Effector memory CD4-positive, alpha-beta T cell (primary cell): ENCODE measurements around the gene SRSF2.
A peak's percentile ranks its signal among the peaks of the same experiment; 100 is the strongest.

Source experiments
- DNase-seq, 3 donors: peaks; one replicate each; pipeline ENCODE4 v3.0.0-alpha.2; 2020
- H3K27ac ChIP-seq: 2 replicates; pipeline ENCODE4 v1.7.0; 2013; ENCODE audit warnings: mild to moderate bottlenecking, low read length, moderate library complexity; ENCODE audit not compliant: insufficient read depth, poor library complexity, severe bottlenecking
- H3K27me3 ChIP-seq: replicated peaks from 2 replicates; pipeline ENCODE4 v1.7.0; 2013; ENCODE audit warnings: mild to moderate bottlenecking, low read length; ENCODE audit not compliant: insufficient read depth, control insufficient read depth, poor library complexity, severe bottlenecking
- H3K36me3 ChIP-seq: 2 replicates; pipeline ENCODE4 v1.7.0; 2013; ENCODE audit warnings: mild to moderate bottlenecking, low read length, moderate library complexity; ENCODE audit not compliant: control insufficient read depth, insufficient read depth
- H3K4me1 ChIP-seq: 2 replicates; pipeline ENCODE4 v1.7.0; 2013; ENCODE audit warnings: low read length, mild to moderate bottlenecking; ENCODE audit not compliant: control insufficient read depth, insufficient read depth, poor library complexity, severe bottlenecking
- H3K4me3 ChIP-seq: 2 replicates; pipeline ENCODE4 v1.7.0; 2013; ENCODE audit warnings: low read length, low read depth, mild to moderate bottlenecking; ENCODE audit not compliant: insufficient read depth, poor library complexity, severe bottlenecking
- H3K9me3 ChIP-seq: 2 replicates; pipeline ENCODE4 v1.7.0; 2013; ENCODE audit warnings: mild to moderate bottlenecking, low read length, moderate library complexity; ENCODE audit not compliant: control insufficient read depth
- total RNA-seq, 3 donors: gene quantifications; one replicate each; lab custom pipeline; 2026; lab: John Stamatoyannopoulos, UW

The SRSF2 gene, protein sequence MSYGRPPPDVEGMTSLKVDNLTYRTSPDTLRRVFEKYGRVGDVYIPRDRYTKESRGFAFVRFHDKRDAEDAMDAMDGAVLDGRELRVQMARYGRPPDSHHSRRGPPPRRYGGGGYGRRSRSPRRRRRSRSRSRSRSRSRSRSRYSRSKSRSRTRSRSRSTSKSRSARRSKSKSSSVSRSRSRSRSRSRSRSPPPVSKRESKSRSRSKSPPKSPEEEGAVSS
- 555 to 703 (median 633) reads per million in 3 donors for total RNA-seq

GRCh38 chr17:76737082-76737675, at the start of gene SRSF2:
Gene SRSF2 (minus strand): TSS chr17:76737331. CDS start chr17:76737160, 171 bp downstream.
- H3K36me3 ChIP-seq, result peaks cover 42% of the 10 kb centered on the region
- peak within 1 kb of the TSS; percentile 97 for H3K27ac ChIP-seq
- peaks cover 17% of the 10 kb centered on the region for H3K4me1 ChIP-seq
- H3K9me3 ChIP-seq, result no peaks in the 10 kb centered on the region
- peak within 1 kb of the TSS; percentile 97 for H3K4me3 ChIP-seq
- no peaks in the 10 kb centered on the region for H3K27me3 ChIP-seq
- peak; percentile 98 to 99 (median 99) for DNase-seq

DNA sequence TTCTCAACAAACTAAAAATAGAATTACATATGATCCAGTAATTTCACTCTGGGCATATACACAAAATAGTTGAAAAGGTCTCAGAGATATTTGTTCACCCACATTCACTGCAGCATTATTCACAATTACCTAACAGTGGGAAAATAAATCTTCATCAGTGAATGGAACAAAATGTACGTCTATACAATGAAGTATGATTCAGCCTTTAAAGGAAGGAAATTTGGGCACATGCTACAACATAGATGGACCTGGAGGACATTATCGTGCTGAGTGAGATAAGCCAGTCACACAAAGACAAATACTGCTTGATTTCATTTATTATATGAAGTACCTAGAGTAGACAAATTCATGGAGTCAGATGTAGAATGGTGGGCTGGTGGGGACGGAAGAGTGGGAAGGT, 47.8 kb upstream of the SRSF2 start:
- Histone ChIP-seq H3K36me3 (peaks cover 10% of the 10 kb centered on the region), H3K4me3 (no peak overlapping the region), H3K27me3 (no peaks in the 10 kb centered on the region), H3K9me3 (no peaks in the 10 kb centered on the region), H3K4me1 (no peaks in the 10 kb centered on the region), H3K27ac (no peak overlapping the region)
- no peak for DNase-seq

DNA sequence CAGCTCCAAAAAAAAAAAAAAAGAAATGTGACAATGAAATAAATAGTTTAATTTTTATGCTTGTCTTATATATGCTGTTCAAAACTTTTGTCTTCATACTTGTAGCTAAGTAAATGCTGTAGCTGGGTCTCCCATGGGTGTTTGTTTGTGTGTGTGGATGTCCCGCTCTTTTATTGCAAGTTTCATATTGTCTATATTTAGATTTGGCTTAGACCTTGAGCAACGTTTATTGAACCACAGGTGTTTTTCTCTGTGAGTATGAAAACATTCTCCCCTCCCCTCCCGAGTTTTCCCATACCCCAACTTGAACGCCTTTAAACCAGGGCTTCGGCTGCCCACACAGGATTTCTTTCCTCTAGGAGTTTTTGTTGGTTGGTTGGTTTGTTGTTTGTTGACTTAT, 46.0 kb upstream of the SRSF2 start:
- H3K36me3 ChIP-seq, result peaks cover 17% of the 10 kb centered on the region
- no peaks in the 10 kb centered on the region for H3K27me3 ChIP-seq
- H3K27ac ChIP-seq, result no peak overlapping the region
- no peak for DNase-seq
- no peaks in the 10 kb centered on the region for H3K4me1 ChIP-seq
- H3K9me3 ChIP-seq, result no peaks in the 10 kb centered on the region
- no peak overlapping the region for H3K4me3 ChIP-seq

DNA sequence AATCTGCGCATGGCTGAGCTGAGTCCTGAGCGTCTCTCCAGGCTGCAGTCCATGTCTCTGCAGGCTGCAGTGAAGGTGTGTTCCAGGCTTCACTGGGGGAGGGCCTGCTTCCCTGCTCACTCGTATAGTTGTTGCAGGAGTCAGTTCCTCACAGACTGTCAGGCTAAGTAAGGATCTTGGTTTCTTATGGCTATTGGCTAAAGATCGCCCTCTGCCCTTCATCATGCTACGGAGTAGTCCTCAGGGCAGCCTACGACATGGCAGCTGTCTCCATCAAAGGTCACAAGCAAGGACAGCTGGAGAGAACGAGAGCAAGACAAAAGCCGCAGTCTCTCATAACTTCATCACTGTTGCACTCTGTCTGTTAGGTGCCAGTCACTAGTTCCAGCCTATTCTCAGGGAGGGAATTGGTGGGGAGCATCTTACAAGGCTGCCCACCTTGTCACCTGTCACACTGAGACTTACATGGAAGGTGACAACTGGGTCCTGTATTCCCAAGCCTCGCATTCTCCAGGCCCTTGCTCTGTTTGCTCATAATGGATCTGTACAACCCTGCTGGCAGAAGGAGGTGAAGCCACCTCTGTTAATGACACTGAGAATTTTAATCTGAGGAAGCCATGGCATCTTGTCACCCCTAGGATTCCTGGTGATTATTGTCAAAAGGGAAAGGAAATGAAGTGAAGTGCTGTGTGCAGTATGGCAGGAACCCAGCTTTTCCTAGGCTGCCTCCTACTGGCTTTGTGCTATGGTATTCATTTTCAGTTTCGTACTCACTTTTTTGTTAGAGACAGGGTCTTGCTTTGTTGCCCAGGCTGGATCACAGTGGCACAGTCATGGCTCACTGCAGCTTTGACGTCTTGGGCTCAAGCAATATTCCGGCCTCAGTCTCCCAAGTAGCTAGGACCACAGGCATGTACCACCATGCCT, 44.2 kb upstream of the SRSF2 start:
- Histone ChIP-seq H3K4me3 (no peak overlapping the region), H3K4me1 (no peaks in the 10 kb centered on the region), H3K27me3 (no peaks in the 10 kb centered on the region), H3K36me3 (peaks cover 27% of the 10 kb centered on the region), H3K27ac (no peak overlapping the region), H3K9me3 (no peaks in the 10 kb centered on the region)
- DNase-seq, result no peak

GRCh38 chr17:76775021-76775600, 38.0 kb upstream of the SRSF2 start:
- H3K9me3 ChIP-seq, result no peaks in the 10 kb centered on the region
- H3K4me1 ChIP-seq, result peaks cover 8% of the 10 kb centered on the region
- H3K27ac ChIP-seq, result no peak overlapping the region
- H3K36me3 ChIP-seq, result peaks cover 34% of the 10 kb centered on the region
- no peak for DNase-seq
- no peak overlapping the region for H3K4me3 ChIP-seq
- no peaks in the 10 kb centered on the region for H3K27me3 ChIP-seq

- Histone ChIP-seq H3K36me3 (peaks cover 34% of the 10 kb centered on the region), H3K27me3 (no peaks in the 10 kb centered on the region), H3K4me3 (peak overlapping the region; percentile 30), H3K27ac (peak overlapping the region; percentile 87), H3K9me3 (no peaks in the 10 kb centered on the region), H3K4me1 (peaks cover 8% of the 10 kb centered on the region)
- peak; percentile 40 to 72 (median 43) for DNase-seq
Observed at GRCh38 chr17:76772842-76773525, 35.9 kb upstream of the SRSF2 start.

- no peak for DNase-seq
- Histone ChIP-seq H3K4me1 (peaks cover 4% of the 10 kb centered on the region), H3K27ac (no peak overlapping the region), H3K9me3 (no peaks in the 10 kb centered on the region), H3K4me3 (no peak overlapping the region), H3K36me3 (no peaks in the 10 kb centered on the region), H3K27me3 (no peaks in the 10 kb centered on the region)
Observed at GRCh38 chr17:76758570-76758969, 21.4 kb upstream of the SRSF2 start.

DNA sequence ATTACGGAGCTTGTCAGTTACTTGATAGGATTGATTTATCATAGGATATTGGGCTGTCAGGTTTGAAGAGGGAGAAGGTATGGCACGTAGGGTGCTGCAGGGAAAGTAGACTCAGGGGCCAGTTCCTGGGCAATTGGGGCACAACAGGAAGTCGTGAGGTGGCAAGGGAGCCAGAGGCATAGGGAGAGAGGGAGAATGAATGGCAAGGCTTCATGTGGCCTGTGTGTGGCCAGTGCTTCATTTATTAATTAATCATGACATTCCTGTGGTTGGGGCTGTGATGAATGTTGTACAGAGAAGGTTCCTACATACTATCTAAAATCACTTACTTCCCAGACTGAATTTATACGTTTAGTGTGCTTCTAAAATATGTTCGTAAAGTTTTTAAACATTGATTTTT, 20.1 kb upstream of the SRSF2 start:
- Histone ChIP-seq H3K27me3 (no peaks in the 10 kb centered on the region), H3K36me3 (no peaks in the 10 kb centered on the region)

GRCh38 chr17:76755285-76755684, 18.2 kb upstream of the SRSF2 start:
- Histone ChIP-seq H3K9me3 (no peaks in the 10 kb centered on the region), H3K36me3 (no peaks in the 10 kb centered on the region), H3K27ac (no peak overlapping the region)

More for the DNA sequence above, 20.1 kb upstream of the SRSF2 start:
- Histone ChIP-seq H3K9me3 (no peaks in the 10 kb centered on the region), H3K4me1 (peaks cover 11% of the 10 kb centered on the region), H3K27ac (no peak overlapping the region), H3K4me3 (no peak overlapping the region)
- no peak for DNase-seq

More at GRCh38 chr17:76755285-76755684, 18.2 kb upstream of the SRSF2 start:
- no peak overlapping the region for H3K4me3 ChIP-seq
- H3K4me1 ChIP-seq, result peaks cover 20% of the 10 kb centered on the region
- no peaks in the 10 kb centered on the region for H3K27me3 ChIP-seq
- no peak for DNase-seq
